Fibroblast of mammary gland (primary cell): ENCODE results near the gene CDH10.
A peak's percentile ranks its signal among the peaks of the same experiment; 100 is the strongest.

Source experiments
- DNase-seq: peaks from one replicate; pipeline ENCODE4 v3.0.0-alpha.2; 2010; ENCODE audit warnings: low read depth
- H3K4me3 ChIP-seq: 2 replicates; pipeline ENCODE4 v1.5.1; 2011; ENCODE audit warnings: low read depth, mild to moderate bottlenecking, low read length, moderate library complexity; ENCODE audit not compliant: control insufficient read depth
- CTCF ChIP-seq: conservative IDR thresholded peaks from 2 replicates; pipeline ENCODE4 v1.5.1; 2011; ENCODE audit warnings: low read depth, low read length, inconsistent platforms; ENCODE audit not compliant: control insufficient read depth, insufficient read depth

Gene CDH10

GRCh38 chr5:24645483-24645882 is 705 bp upstream of the CDH10 start:
- no peak for TF ChIP-seq CTCF
- H3K4me3 ChIP-seq: no peak overlapping the region
- DNase-seq: no peak

GRCh38 chr5:24643880-24644279 is 898 bp downstream of the CDH10 start:
- DNase-seq: no peak
- no peak for TF ChIP-seq CTCF
- no peak overlapping the region for H3K4me3 ChIP-seq

- no peak overlapping the region for H3K4me3 ChIP-seq
- no peak for DNase-seq
- TF ChIP-seq CTCF: no peak
These were observed 1.6 kb downstream of the CDH10 start for GRCh38 chr5:24643156-24643555.

- TF ChIP-seq CTCF: peak; percentile 45
- DNase-seq: peak; percentile 16
- no peak overlapping the region for H3K4me3 ChIP-seq
These were observed 2.8 kb downstream of the CDH10 start for GRCh38 chr5:24642022-24642421.

- TF ChIP-seq CTCF: no peak
- DNase-seq: no peak
- H3K4me3 ChIP-seq: no peak overlapping the region
These were observed 9.6 kb downstream of the CDH10 start for GRCh38 chr5:24635209-24635608.

- peak; percentile 53 for TF ChIP-seq CTCF
- peak; percentile 38 for DNase-seq
- no peak overlapping the region for H3K4me3 ChIP-seq
These were observed 11.0 kb downstream of the CDH10 start for GRCh38 chr5:24633715-24634325.

GRCh38 chr5:24632353-24632752 is 12.4 kb downstream of the CDH10 start:
- no peak for DNase-seq
- no peak for TF ChIP-seq CTCF
- no peak overlapping the region for H3K4me3 ChIP-seq
